Activated CD4-positive, CD25-positive, alpha-beta regulatory T cell treated with anti-CD3 and anti-CD28 coated beads, Interleukin-2, amount 50 U/mL, for 24 hours (primary cell): Measurements from ENCODE around the gene TIMMDC1.
"Not testable (repeated sequence)": the region's sequence is repeated elsewhere in the genome, so short reads cannot be mapped to it uniquely, and the experiment has no call there.

ENCODE experiments used
- ATAC-seq, 2 donors: fragments of 150-1000 bp; cut with Tn5 transposase; one replicate each; pipeline ENCODE4 v1.10.0; 2021; ENCODE audit warnings: mild to moderate bottlenecking in 1 of 2, moderate library complexity in 1 of 2

TIMMDC1 gene

DNA sequence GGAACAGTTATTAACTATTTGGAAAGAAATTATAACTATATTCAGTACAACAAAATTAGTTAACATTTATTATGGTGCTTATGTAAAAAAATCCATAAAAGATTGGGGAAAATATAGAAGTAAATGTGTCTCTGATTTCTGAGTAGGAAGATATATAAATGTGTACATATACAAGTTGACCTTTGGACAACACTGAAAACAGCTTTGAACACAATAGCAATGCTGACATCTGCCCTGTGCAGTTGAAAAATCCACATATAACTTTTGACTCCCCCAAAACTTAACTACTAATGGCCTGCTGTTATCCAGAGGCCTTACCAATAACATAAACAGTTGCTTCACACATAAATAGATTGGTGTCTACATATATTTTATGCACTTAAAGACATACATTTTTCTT is 12.3 kb downstream of the TIMMDC1 start:
- ATAC-seq, result no peak

DNA sequence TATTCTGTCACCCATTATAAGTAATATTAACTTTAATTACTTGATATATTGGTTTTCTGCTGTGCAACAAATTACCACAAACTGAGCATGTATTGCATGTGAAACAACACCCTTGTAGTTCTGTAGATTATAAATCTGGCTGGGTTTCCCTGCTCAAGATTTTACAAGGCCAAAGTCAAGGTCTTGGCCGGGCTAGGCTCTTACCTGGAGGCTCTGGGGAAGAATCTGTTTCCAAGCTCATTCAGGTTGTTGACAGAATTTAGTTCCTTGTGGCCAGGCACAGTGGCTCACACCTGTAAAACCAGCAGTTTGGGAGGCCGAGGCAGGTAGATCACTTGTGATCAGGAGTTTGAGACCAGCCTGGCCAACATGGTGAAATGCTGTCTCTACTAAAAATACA is 16.3 kb downstream of the TIMMDC1 start:
- ATAC-seq, result no peak

DNA sequence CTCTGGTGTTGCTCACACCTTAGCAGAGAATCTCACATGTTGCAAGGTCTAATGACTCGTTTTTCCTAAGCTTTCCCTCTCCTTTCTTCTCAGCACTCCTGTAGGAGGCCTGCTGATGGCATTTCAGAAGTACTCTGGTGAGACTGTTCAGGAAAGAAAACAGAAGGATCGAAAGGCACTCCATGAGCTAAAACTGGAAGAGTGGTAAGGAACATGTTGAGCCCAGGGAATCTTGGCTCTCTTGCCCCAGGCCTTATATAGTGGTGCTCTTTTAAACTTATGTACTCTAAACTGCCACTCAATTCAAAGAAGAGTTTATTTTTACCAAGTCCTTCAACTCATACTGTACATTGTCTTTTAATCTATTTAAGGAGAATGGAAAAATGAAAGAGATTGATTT is 18.8 kb downstream of the TIMMDC1 start:
- ATAC-seq, result no peak

DNA sequence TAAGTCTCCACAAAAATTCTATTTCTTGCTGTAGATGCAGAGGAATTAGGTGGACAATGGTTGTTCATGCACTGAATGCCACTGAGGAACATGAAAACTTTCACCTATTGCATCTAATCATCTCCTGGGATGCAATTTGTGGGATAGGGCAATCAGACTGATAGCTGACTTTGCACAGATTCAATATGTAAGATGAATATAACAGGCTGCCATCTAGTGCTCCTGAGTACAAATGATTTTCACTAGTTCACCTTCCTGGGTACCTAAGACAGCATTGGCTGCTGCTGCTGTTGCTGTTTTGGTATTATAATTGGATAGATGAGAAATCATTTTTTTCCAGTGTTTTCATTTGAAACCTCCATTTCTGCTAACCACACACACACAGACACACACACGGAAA is 19.7 kb downstream of the TIMMDC1 start:
- ATAC-seq, result no peak

DNA sequence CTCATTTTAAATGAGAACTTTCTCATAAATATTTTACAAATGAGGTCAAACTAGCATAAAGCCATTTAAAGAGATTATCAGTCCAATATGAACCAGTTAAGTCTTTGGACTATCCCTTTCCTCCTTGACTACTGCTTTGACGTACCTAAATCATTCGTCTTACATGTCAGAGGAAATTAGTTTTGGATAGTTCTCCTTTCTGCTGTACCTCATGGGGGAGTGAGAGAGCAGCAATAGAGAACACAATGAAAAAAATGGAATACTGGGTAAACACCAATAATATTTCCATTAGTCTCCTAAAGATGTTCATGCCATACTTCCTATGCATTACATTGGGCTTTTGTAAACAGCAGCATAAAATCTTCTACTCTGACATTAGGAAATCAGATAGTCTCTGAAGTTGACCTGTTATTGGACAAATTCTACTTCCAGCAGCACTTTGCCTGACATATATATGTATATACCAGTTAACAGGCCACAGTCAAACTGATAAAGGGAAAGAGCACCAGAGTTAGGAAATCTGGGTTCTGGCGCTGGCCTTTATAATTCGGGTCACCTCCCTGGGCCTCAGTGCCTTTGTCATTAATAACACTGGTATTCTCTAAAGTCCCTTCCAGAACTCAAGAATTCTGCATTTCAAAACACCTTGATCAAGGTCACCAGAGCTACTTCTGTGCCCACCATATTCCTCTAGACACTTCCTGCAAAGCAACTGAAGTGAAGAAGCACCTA is 26.8 kb downstream of the TIMMDC1 start:
- no peak for ATAC-seq

DNA sequence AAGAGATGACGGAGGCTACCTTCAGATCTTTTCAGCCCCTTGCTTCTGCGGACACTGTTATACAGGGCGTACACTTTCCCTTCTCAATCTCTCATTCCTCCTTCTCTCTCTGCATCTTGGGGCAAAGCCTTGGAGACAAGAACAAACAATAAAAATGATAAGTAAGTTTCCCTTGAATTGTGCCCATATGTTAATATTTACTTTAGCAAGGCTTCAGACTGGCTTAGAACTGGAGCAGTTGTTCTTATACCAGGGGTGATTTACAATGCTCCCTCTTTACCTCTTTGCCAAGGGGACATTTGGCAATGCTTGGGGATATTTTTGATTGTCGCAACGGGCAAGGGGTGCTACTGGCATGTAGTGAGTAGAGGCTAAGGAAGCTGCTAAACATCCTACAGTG is 29.4 kb downstream of the TIMMDC1 start:
- no peak for ATAC-seq

DNA sequence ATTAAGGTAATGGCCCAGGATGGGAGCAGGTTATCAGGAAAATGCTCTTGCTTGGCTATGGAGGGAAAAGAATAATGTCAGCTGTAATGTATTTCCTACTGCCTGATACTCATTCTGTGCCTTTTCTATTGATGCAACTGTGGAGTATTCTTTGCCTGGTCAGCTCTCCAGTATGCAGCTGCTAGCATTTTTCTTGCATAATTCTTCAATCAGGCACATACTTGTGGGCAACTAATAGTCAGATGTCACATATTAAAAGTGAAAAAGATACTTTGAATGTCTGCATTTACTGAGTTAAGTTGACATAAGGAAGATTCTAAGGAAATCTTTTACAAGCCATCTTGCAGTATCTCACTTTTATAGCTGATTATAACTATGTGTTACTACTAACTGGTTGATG is 31.5 kb downstream of the TIMMDC1 start:
- no peak for ATAC-seq

DNA sequence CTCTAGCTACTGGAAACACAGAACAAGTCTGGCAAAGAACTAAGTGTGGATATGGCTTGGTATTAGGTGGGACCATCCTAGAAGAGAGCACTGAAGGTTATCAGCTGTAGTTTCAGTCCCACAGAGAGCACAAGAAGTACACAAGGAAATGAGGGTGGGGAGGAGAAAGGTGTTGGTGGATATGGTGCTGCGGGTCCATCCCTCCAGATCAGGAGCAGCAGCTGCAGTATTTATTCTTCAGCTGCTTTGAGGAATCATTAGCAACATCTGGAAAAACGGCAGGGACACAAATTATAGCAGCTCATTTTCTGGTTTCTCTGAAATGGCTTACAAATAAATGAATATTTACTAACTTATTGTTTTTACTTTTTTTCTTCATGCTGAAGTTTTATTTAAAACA is 32.1 kb downstream of the TIMMDC1 start:
- ATAC-seq, result no peak

DNA sequence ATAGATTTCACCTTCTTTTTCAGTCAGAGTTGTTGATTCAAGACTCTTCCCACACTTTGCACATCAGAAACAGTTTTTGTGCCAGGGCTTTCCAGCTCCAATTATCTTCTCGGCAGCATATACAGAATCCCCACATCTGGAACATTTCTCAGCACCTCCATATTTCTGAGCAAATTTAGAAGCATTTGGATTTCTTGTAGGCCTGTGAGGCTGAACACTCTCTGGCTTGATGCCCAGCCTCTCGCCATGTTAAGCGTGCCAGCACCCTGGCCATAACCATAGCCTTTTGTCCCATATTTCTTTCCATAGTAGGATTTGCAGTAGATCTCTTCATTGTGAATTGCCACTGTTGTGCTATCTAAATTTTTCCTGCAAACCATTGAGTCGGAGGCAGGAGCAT is 32.8 kb downstream of the TIMMDC1 start:
- no peak for ATAC-seq

DNA sequence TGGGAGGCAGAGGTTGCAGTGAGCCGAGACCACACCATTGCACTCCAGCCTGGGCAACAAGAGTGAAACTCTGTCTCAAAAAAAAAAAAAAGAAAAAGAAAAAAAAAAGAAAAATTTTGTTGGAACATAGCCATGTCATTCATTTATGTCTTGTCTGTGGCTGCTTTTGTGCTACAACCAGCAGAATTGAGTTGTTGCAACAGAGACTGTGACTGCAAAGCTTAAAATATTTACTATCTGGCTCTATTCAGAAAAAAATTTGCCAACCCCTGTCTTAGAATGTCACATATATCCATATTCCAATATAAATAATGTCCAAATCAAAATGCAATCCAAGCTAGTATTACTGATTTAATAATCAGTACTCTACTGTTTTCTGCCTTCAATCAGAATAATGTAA is 35.9 kb downstream of the TIMMDC1 start:
- ATAC-seq, result no peak

DNA sequence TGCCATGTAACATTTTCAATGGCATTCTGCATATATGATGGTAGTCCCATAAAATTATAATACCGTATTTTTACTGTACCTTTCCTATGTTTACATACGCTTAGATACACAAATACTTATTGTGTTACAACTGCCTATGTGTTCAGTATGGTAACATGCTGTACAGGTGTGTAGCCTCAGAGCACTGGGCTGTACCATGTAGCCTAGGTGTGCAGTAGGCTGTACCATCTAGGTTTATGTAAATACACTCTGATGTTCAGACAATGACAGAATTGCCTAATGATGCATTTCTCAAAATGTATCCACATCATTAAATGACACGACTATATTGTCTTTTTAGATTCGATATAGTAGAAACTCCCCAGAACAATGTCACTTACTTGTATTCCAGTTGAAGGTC is 38.4 kb downstream of the TIMMDC1 start:
- no peak for ATAC-seq

DNA sequence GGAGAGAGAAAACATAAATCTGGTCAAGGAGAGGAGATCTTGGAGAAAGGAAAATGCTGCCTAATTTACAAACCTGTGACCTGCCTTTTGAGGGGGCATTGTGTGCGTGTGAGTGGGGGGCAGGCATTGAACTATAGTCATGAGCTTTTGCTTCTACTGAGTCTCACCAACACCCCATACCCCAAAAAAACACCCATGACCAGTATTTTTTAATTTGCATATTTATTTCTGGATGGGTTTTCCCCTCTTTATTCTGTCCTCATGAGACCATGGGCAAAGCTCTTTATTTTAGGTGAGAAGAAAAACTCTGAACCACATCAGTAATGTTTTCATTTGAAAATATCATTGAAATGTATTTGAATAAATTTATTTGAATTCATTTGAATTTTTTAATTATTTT is 40.4 kb downstream of the TIMMDC1 start:
- ATAC-seq, result no peak

DNA sequence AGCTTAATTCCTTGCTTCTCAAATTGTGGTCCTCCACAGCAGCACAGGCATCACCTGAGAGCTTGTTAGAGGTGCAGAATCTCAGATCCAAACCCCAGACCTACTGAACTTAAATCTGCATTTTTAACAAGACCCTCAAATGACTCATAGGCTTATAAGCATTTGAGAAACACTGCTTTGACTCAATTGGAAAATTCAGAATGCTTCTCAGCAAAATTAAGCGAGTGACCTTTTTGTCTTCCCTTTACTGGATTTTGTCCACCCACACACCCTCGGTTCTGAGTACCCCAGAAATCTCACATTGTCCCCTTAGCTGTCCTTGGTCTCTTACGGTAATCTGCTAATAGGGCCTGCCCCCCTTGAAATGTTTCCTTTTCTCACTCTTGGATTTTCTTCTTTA is 43.2 kb downstream of the TIMMDC1 start:
- no peak for ATAC-seq

DNA sequence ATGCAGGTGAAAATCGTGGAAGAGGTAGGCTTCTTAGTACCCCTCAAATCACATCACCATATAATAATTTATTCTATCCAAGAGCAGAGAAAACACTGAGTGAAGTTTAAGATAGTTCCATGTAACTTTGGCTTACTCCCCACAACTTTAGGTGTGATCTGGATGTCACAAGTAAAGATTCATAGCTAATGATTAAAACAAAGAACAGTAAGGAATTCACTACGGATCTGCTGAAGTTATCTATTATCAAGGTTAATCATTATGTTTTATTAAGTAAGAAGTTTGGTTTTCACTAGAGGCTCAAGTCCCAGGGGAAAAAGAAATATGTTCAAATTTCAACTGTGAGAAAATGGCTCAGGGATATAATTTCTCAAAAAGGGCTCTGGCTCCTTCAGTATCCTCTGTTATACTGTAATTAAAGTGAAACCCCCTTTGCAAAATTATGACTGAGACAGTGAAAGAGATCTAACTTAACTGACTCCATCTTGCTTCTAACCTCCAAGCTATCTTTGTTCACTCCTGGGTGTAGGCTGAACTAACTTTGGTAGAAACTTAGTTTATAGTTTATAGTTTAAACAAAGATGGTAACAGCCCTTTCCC is 43.9 kb downstream of the TIMMDC1 start:
- ATAC-seq, result no peak

DNA sequence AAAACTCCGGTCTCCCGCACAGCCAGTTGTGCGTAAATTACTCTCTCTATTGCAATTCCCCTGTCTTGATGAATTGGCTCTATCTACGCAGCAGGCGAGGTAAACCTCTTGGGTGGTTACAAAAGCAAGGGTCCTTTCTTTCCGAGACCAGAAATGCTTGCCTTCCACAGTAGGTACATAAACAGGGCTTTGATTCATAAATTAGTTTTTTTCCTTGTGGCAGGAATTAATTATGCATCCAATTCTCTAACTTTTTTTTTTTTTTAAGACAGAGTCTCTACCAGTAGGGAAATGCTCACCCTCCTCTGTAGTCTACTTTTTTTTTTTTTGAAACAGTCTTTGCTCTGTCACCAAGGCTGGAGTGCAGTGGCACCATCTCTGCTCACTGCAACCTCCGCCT is 44.8 kb downstream of the TIMMDC1 start:
- no peak for ATAC-seq

DNA sequence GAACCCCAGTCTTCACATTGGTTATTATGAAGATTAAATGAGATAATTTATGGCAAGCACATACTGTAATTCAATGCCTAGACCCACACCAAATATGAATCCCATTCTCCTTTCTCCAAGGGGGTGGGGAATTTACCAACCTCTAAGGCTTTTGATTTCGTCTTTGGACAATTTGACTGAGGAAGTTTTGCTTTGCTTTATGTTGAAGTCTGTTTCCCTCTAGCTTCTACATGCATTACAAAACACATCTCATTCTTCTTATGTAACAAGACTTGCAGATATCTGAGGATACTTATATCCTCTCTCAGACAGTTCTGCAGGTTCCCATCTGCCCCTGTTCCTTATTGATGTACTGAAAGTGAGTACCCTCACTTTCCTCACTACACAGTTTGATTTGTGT is 48.9 kb downstream of the TIMMDC1 start:
- no peak for ATAC-seq

DNA sequence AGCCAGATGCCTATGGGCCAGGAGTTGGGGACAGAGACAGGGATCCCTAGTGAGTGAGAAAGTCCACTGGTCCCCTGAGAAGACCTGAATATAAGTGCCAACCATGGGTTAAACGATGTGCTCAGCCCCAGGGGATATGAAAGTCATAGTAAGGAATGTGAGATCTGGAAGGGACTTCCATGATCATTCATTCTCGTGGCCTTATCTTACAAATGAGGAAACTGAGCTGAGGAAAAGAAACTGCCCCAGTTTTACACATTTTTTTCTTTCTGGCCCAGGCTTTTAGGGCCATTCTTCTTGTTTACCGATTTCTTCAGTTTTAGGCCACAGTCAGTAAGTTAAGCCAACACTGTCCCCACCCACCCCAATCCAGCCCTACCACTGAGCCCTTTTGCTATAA is 50.0 kb downstream of the TIMMDC1 start:
- no peak for ATAC-seq

DNA sequence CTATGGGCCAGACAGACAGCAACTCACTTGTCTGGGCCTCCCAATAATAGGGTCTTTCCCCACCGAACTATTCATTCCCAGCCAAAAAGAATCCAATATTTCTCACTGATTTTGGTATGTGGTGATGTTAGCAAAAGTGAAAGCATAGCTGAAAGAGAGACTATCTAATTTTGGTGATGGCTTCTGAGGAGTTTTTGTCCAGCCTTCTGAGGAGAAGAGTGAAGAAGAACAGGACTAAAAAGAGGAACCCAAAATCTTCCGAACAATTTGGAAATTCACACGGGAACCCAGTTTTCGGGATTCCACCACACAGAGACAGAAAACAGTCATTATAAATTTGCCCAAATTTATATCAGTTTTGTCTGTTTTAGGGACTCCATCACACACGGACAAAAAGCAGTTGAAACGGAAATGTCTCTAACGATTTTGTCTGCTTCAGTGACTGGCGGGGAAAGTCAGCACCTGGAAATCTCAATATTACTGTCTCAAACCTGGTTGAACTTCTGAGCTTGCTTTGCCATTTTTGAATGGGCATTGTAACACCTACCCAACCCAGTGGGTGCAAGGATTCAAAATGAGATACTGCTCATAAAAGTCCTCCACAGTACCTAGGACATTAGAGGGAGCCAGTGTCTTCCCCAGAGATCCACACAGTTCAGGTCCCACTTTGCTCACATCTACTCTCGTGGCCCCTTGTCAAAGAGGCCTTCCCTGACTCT is 52.0 kb downstream of the TIMMDC1 start:
- ATAC-seq, result peak; percentile 30 to 32

DNA sequence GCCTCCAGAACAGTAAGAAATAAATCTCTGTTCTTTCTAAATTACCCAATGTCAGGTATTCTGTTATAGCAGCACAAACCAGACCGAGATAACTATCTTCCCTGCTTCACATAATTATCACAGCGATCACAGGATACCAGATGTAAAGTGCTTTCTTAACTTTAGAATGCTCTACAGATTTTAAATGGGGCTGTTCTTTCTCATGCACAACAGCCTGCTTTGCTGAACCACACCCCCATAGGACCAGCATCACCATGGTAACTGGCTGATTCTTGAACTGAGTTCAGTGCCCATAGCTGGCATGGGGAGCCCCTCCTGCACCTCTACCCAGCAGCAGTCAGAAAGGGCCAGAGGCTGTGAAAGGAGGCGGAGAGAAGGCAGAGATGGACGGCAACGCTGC is 53.3 kb downstream of the TIMMDC1 start:
- no peak for ATAC-seq

DNA sequence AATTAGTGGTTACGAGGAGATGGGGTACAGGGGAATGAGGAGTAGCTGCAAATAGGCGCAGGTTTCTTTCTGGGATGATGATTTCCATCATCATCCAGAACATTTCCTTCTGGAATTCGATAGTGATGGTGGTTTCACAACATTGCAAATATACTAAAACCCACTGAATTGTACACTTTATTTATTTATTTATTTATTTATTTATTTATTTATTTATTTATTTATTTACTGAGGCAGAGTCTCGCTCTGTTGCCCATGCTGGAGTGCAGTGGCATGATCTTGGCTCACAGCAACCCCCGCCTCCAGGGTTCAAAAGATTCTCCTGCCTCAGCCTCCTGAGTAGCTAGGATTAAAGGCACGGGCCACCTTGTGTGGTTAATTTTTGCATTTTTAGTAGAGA is 54.6 kb downstream of the TIMMDC1 start:
- not testable (repeated sequence) for ATAC-seq

DNA sequence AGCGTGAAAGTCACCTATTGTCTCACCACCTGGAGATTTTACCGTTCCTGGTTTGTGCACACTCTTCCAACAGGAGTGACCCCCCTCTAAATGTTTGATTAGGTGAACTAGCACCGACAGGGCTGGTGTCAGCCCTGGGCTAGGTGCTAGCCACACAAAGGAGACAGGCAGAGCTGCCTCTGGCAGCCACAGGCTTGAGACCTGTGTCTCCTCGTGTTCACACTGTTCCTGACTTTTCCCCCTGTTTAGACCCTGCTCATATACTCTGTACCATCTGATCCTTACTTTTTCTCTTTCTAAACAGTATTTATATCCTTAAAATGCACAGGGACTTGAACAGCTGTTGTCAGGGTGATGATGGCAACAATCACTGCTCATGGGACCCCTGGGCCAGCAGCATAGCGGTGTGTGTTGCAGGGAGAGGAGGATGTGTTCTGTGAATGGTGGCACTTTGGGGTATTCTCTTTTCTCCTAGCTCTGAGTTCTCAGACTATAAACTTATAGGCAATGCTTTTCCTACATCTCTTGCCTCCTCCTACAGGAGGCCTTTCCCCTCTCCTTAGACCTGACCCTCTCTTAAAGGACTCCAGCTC is 55.6 kb downstream of the TIMMDC1 start:
- no peak for ATAC-seq

DNA sequence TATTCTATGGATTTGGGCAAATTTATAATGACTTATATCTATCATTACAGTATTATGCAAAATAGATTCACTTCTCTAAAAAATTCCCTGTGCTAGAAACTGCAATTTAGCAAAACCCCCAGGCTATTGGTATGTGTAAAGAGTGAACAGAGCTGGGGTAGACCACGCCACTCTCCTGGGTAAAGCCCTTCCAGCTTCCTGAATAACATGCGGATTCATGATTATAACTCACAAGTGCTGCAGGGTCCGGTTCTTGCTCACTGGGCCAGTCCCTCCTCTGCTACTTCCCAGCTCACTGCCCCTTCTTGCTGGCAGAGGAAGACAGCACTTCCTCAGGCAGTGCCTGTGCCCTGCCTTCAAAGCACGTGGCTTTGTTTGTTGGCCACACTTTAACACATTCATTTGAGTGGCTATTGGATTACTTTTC is 57.0 kb downstream of the TIMMDC1 start:
- ATAC-seq, result peak in 1 of 2 donors; percentile 22

DNA sequence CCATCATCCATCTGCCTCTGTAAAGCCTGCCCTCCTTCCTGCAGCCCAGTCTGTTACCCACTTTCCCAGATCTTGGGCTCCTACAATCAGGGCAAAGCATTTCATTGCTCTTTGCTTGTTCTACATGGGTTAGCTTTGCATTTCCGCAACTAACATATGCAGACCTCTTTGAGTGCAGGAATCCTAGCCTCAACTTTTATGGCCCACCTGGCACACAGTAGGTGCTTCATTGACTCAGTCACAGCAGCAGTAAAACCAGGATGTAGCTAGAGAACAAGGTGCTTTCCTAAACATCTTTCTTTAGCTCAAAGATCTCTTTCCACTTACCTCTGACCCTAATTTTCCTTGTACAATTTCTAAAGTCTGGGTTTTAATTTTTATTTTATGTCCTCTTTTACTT is 57.6 kb downstream of the TIMMDC1 start:
- ATAC-seq, result no peak
